Neural cell (in vitro differentiated cells): Measurements from ENCODE around the gene WNT16. TPM values are rescaled to one million over a fixed set of nuclear protein-coding genes. Genes with fewer than 3 reads are reported as not detected.

Source experiments
- H2AFZ ChIP-seq: fragments of 200-600, 300-800 bp; sonication (generic), shearing (Covaris generic); 2 replicates; pipeline ENCODE4 v1.6.0; 2014; ENCODE audit warnings: low read depth, mild to moderate bottlenecking, antibody characterized with exemption, low read length, moderate library complexity
- H3F3A ChIP-seq: fragments of 200-600 bp; shearing (Covaris generic); 2 replicates; pipeline ENCODE4 v1.6.1; 2016; ENCODE audit warnings: mild to moderate bottlenecking, moderate library complexity, mixed read lengths, antibody characterized with exemption, low read length; ENCODE audit not compliant: insufficient read depth, poor library complexity, severe bottlenecking
- H3K27ac ChIP-seq: fragments of 200-600, 300-800 bp; sonication (generic), shearing (Covaris generic); 2 replicates; pipeline ENCODE4 v1.5.1; 2014; ENCODE audit warnings: mild to moderate bottlenecking, low read length, moderate library complexity
- H3K27me3 ChIP-seq: fragments of 300-800, 200-600 bp; sonication (generic), shearing (Covaris generic); 2 replicates; pipeline ENCODE4 v1.6.0; 2014; ENCODE audit warnings: mild to moderate bottlenecking, low read depth, low read length, moderate library complexity; ENCODE audit not compliant: insufficient read depth
- H3K36me3 ChIP-seq: fragments of 300-800, 200-600 bp; sonication (generic), shearing (Covaris generic); 2 replicates; pipeline ENCODE4 v1.5.1; 2014; ENCODE audit warnings: mild to moderate bottlenecking, antibody characterized with exemption, low read length, moderate library complexity; ENCODE audit not compliant: insufficient read depth
- H3K4me2 ChIP-seq: fragments of 300-800, 200-600 bp; sonication (generic), shearing (Covaris generic); 2 replicates; pipeline ENCODE4 v1.6.0; 2014; ENCODE audit warnings: mild to moderate bottlenecking, low read length
- H3K4me3 ChIP-seq: fragments of 300-800, 200-600 bp; sonication (generic), shearing (Covaris generic); 2 replicates; pipeline ENCODE4 v1.5.1; 2014; ENCODE audit warnings: mild to moderate bottlenecking, low read length, moderate library complexity
- H3K79me2 ChIP-seq: fragments of 200-600 bp; shearing (Covaris generic); replicated peaks from 2 replicates; pipeline ENCODE4 v1.6.0; 2014; ENCODE audit warnings: mild to moderate bottlenecking, low read length, moderate library complexity; ENCODE audit not compliant: insufficient read depth
- H3K9ac ChIP-seq: fragments of 300-800, 200-600 bp; sonication (generic), shearing (Covaris generic); 2 replicates; pipeline ENCODE4 v1.6.1; 2016; ENCODE audit warnings: mild to moderate bottlenecking, low read length, mixed read lengths
- H3K9me2 ChIP-seq: fragments of 200-600 bp; shearing (Covaris generic); 2 replicates; pipeline ENCODE4 v1.6.1; 2016; ENCODE audit warnings: mild to moderate bottlenecking, low read length, mixed read lengths; ENCODE audit not compliant: insufficient read depth
- H3K9me3 ChIP-seq: fragments of 200-600, 300-800 bp; sonication (generic), shearing (Covaris generic); 2 replicates; pipeline ENCODE4 v1.6.1; 2016; ENCODE audit warnings: mild to moderate bottlenecking, mixed run types, low read length, moderate library complexity, mixed read lengths
- H4K20me1 ChIP-seq: fragments of 200-600 bp; shearing (Covaris generic); 2 replicates; pipeline ENCODE4 v1.6.1; 2016; ENCODE audit warnings: mild to moderate bottlenecking, mixed run types; ENCODE audit not compliant: insufficient read depth
- EP300 ChIP-seq: fragments of 450-650 bp; conservative IDR thresholded peaks from 2 replicates; pipeline ENCODE4 v1.6.1; 2014; ENCODE audit warnings: antibody characterized with exemption, mild to moderate bottlenecking, moderate library complexity; ENCODE audit not compliant: poor library complexity, severe bottlenecking
- EZH2 ChIP-seq: fragments of 200-600, 300-800 bp; shearing (Covaris generic), sonication (generic); IDR thresholded peaks from 2 replicates; pipeline ENCODE4 v1.6.1; 2014; ENCODE audit warnings: antibody characterized with exemption, low read length, borderline replicate concordance, mild to moderate bottlenecking; ENCODE audit not compliant: insufficient read depth, poor library complexity, severe bottlenecking
- MXI1 ChIP-seq: fragments of 450-650 bp; conservative IDR thresholded peaks from 2 replicates; pipeline ENCODE4 v1.6.1; 2014; ENCODE audit warnings: antibody characterized with exemption, mild to moderate bottlenecking; ENCODE audit not compliant: poor library complexity, severe bottlenecking
- POLR2AphosphoS5 ChIP-seq: IDR thresholded peaks from 2 replicates; pipeline ENCODE4 v1.6.1; 2012
- RAD21 ChIP-seq: fragments of 450-650 bp; conservative IDR thresholded peaks from 2 replicates; pipeline ENCODE4 v1.6.1; 2014; ENCODE audit warnings: antibody characterized with exemption, mild to moderate bottlenecking, moderate library complexity
- SMC3 ChIP-seq: fragments of 450-650 bp; conservative IDR thresholded peaks from 2 replicates; pipeline ENCODE4 v1.6.1; 2014; ENCODE audit warnings: antibody characterized with exemption, mild to moderate bottlenecking, moderate library complexity; ENCODE audit not compliant: poor library complexity
- TAF1 ChIP-seq: IDR thresholded peaks from 2 replicates; pipeline ENCODE4 v1.6.1; 2012; ENCODE audit warnings: low read depth
- polyA plus RNA-seq: library from polyadenylated mRNA; depleted of rRNA; stranded (reverse); fragments of >200 nt; gene quantifications from 2 replicates; pipeline ENCODE4 v1.2.3, GENCODE V29; 2014
- TF ChIP-seq, protein P1 (sequence below): fragments of 450-650 bp; IDR thresholded peaks from 2 replicates; pipeline ENCODE4 v1.5.1; 2014; ENCODE audit warnings: antibody characterized with exemption, mild to moderate bottlenecking, moderate library complexity; ENCODE audit not compliant: poor library complexity, severe bottlenecking
- TF ChIP-seq, protein P2 (sequence below): IDR thresholded peaks from 2 replicates; pipeline ENCODE4 v1.6.1; 2012; ENCODE audit warnings: borderline replicate concordance

The WNT16 gene
- polyA plus RNA-seq, 1 donor from 2014 or later: not detected

DNA sequence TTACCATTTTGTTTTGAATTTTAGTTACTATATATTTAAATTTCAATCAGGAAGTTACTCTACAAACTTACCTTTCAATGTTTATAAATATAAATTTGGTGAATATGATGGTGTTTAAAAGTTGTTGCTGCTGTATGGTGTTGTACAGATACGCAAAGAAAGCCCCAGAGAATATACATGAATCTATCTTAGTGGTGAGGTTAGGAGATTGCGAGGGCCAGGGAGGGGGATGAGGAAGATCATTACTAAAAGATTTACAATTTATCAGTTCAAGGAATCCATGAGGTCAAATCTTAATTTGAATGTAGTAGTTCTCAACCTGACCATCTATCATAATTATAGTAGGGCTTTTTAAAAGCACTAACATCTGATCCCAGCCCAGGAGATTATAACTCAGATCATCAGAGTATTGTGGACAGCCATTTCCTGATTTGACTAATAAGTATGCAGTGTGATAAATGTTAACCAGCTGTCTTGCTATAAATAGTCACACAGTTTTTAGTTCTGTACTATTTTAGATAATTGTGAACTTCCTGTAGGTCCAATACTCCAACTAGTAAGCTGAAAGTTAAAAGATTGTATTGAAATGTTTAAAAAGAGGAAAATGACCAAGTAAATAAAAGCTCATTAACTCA is 43.7 kb downstream of the WNT16 start:
- H3K9me3 ChIP-seq: no peaks in the 10 kb centered on the region
- H3K4me2 ChIP-seq: no peak overlapping the region
- H4K20me1 ChIP-seq: no peaks in the 10 kb centered on the region
- TF ChIP-seq, protein P1, sequence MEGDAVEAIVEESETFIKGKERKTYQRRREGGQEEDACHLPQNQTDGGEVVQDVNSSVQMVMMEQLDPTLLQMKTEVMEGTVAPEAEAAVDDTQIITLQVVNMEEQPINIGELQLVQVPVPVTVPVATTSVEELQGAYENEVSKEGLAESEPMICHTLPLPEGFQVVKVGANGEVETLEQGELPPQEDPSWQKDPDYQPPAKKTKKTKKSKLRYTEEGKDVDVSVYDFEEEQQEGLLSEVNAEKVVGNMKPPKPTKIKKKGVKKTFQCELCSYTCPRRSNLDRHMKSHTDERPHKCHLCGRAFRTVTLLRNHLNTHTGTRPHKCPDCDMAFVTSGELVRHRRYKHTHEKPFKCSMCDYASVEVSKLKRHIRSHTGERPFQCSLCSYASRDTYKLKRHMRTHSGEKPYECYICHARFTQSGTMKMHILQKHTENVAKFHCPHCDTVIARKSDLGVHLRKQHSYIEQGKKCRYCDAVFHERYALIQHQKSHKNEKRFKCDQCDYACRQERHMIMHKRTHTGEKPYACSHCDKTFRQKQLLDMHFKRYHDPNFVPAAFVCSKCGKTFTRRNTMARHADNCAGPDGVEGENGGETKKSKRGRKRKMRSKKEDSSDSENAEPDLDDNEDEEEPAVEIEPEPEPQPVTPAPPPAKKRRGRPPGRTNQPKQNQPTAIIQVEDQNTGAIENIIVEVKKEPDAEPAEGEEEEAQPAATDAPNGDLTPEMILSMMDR: no peak
- TF ChIP-seq POLR2AphosphoS5 (no peak), SMC3 (no peak), RAD21 (no peak), MXI1 (no peak), TAF1 (no peak), EP300 (no peak), EZH2 (no peak)
- TF ChIP-seq, protein P2, sequence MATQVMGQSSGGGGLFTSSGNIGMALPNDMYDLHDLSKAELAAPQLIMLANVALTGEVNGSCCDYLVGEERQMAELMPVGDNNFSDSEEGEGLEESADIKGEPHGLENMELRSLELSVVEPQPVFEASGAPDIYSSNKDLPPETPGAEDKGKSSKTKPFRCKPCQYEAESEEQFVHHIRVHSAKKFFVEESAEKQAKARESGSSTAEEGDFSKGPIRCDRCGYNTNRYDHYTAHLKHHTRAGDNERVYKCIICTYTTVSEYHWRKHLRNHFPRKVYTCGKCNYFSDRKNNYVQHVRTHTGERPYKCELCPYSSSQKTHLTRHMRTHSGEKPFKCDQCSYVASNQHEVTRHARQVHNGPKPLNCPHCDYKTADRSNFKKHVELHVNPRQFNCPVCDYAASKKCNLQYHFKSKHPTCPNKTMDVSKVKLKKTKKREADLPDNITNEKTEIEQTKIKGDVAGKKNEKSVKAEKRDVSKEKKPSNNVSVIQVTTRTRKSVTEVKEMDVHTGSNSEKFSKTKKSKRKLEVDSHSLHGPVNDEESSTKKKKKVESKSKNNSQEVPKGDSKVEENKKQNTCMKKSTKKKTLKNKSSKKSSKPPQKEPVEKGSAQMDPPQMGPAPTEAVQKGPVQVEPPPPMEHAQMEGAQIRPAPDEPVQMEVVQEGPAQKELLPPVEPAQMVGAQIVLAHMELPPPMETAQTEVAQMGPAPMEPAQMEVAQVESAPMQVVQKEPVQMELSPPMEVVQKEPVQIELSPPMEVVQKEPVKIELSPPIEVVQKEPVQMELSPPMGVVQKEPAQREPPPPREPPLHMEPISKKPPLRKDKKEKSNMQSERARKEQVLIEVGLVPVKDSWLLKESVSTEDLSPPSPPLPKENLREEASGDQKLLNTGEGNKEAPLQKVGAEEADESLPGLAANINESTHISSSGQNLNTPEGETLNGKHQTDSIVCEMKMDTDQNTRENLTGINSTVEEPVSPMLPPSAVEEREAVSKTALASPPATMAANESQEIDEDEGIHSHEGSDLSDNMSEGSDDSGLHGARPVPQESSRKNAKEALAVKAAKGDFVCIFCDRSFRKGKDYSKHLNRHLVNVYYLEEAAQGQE: no peak
- no peak overlapping the region for H3K9ac ChIP-seq
- H3F3A ChIP-seq: no peaks in the 10 kb centered on the region
- no peak overlapping the region for H3K27ac ChIP-seq
- H3K27me3 ChIP-seq: no peaks in the 10 kb centered on the region
- no peaks in the 10 kb centered on the region for H3K9me2 ChIP-seq
- no peak overlapping the region for H3K4me3 ChIP-seq
- no peaks in the 10 kb centered on the region for H3K79me2 ChIP-seq
- peaks cover 3% of the 10 kb centered on the region for H3K36me3 ChIP-seq
- no peak overlapping the region for H2AFZ ChIP-seq

DNA sequence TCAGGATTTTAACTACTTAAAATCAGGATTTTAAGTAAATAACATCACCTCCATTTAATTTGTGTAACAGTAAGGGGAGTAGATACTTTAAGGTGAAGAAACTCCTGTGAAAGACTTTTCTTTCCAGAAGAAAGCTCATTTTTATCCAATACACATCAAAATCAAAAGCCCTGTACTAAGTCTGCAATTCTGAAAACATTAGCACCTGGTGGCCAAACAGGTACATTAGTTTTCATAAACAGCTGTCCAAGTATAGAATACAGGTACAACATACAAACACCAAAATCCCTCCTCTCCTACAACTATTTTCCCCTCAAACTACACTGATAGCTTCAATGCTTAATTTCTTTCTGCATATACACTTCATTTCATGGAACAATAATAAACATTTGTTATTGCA is 44.4 kb downstream of the WNT16 start:
- no peak overlapping the region for H3K9ac ChIP-seq
- H4K20me1 ChIP-seq: no peaks in the 10 kb centered on the region

More for the DNA sequence above, 44.4 kb downstream of the WNT16 start:
- no peak for TF ChIP-seq SMC3
- TF ChIP-seq POLR2AphosphoS5: no peak
- no peak for TF ChIP-seq TAF1
- TF ChIP-seq, protein P1: no peak
- no peak for TF ChIP-seq RAD21
- TF ChIP-seq EZH2: no peak
- no peak for TF ChIP-seq EP300
- TF ChIP-seq, protein P2: no peak
- no peak for TF ChIP-seq MXI1
- Histone ChIP-seq H2AFZ (no peak overlapping the region), H3K4me3 (no peak overlapping the region), H3K4me2 (no peak overlapping the region), H3K9me3 (no peaks in the 10 kb centered on the region), H3F3A (no peaks in the 10 kb centered on the region), H3K27me3 (no peaks in the 10 kb centered on the region), H3K27ac (no peak overlapping the region), H3K9me2 (no peaks in the 10 kb centered on the region), H3K79me2 (no peaks in the 10 kb centered on the region), H3K36me3 (peaks cover 3% of the 10 kb centered on the region)
